K562 (cell line): ENCODE results near the gene TMEM151A. TPM values are rescaled to one million over a fixed set of nuclear protein-coding genes. Genes with fewer than 3 reads are reported as not detected.

Source experiments
- HDGF ChIP-seq: fragments of 450-650 bp; IDR thresholded peaks from 2 replicates; pipeline ENCODE4 v1.6.1; 2016
- LARP7 ChIP-seq: fragments of 450-650 bp; IDR thresholded peaks from 2 replicates; pipeline ENCODE4 v1.6.1; 2016
- MTA1 ChIP-seq: fragments of 450-650 bp; IDR thresholded peaks from 2 replicates; pipeline ENCODE4 v1.6.1; 2017; ENCODE audit warnings: borderline replicate concordance
- RBM14 ChIP-seq: fragments of 200-400 bp; formaldehyde crosslinking; IDR thresholded peaks from 2 replicates; pipeline ENCODE4 v1.6.1; 2018; ENCODE audit warnings: low read depth, mild to moderate bottlenecking, low read length, moderate library complexity, borderline replicate concordance; ENCODE audit not compliant: insufficient read depth
- ZNF224 ChIP-seq: sonication (generic); formaldehyde crosslinking; IDR thresholded peaks from 2 replicates; pipeline ENCODE4 v1.8.0; 2022; ENCODE audit warnings: mild to moderate bottlenecking, missing genetic modification reagents
- polyA plus RNA-seq, 8 experiments: library from polyadenylated mRNA; depleted of rRNA in 4 of 8; stranded (reverse) in 5 of 8; unstranded in 3 of 8; fragments of >200 nt; fragmentation: Nextera tagmentation in 2 of 8; fragmentation: Illumina TruSeq in 1 of 8; extraction: Ambion mirVana in 2 of 8; extraction: Trizol in 1 of 8; gene quantifications; 2 replicates each; pipeline versions ENCODE4 v1.2.1 to v1.2.3, GENCODE V29; 2011 to 2014; ENCODE audit warnings: inconsistent platforms in 1 of 8, missing spikeins in 1 of 8
- total RNA-seq, 7 experiments: library from RNA; depleted of rRNA in 6 of 7; stranded (reverse); fragments of >200 nt in 6 of 7; fragmentation: Illumina TruSeq in 2 of 7; extraction: Trizol in 2 of 7; gene quantifications; 2 replicates each; pipeline versions ENCODE4 v1.2.1 to v1.2.3, GENCODE V29; 2011 to 2021; ENCODE audit warnings: low replicate concordance in 1 of 7
- TF ChIP-seq, protein P1 (sequence below): fragments of 250-450 bp; sonication (Bioruptor Pico); IDR thresholded peaks from 2 replicates; pipeline ENCODE4 v1.8.0; 2022; ENCODE audit warnings: inconsistent platforms, mild to moderate bottlenecking, moderate library complexity, borderline replicate concordance
- TF ChIP-seq, protein P2 (sequence below): sonication (generic); formaldehyde crosslinking; IDR thresholded peaks from 2 replicates; pipeline ENCODE4 v1.8.0; 2023; ENCODE audit warnings: missing genetic modification reagents, mild to moderate bottlenecking, borderline replicate concordance
- TF ChIP-seq, protein P3 (sequence below): fragments of 250-450 bp; sonication (Bioruptor Pico); IDR thresholded peaks from 2 replicates; pipeline ENCODE4 v1.8.0; 2021; ENCODE audit warnings: moderate library complexity, mild to moderate bottlenecking, inconsistent platforms
- TF ChIP-seq, protein P4 (sequence below): fragments of 250-450 bp; sonication (Bioruptor Pico); IDR thresholded peaks from 2 replicates; pipeline ENCODE4 v1.9.0; 2021; ENCODE audit warnings: mild to moderate bottlenecking, inconsistent platforms
- TF ChIP-seq, protein P5 (sequence below): sonication (generic); formaldehyde crosslinking; IDR thresholded peaks from 2 replicates; pipeline ENCODE4 v1.8.0; 2022; ENCODE audit warnings: mild to moderate bottlenecking, missing genetic modification reagents

The TMEM151A gene
- total and polyA plus RNA-seq, 9 of the 15 experiments (the other 6 are each of a cell fraction or from before 2014, with no cell fraction given), result not detected

DNA sequence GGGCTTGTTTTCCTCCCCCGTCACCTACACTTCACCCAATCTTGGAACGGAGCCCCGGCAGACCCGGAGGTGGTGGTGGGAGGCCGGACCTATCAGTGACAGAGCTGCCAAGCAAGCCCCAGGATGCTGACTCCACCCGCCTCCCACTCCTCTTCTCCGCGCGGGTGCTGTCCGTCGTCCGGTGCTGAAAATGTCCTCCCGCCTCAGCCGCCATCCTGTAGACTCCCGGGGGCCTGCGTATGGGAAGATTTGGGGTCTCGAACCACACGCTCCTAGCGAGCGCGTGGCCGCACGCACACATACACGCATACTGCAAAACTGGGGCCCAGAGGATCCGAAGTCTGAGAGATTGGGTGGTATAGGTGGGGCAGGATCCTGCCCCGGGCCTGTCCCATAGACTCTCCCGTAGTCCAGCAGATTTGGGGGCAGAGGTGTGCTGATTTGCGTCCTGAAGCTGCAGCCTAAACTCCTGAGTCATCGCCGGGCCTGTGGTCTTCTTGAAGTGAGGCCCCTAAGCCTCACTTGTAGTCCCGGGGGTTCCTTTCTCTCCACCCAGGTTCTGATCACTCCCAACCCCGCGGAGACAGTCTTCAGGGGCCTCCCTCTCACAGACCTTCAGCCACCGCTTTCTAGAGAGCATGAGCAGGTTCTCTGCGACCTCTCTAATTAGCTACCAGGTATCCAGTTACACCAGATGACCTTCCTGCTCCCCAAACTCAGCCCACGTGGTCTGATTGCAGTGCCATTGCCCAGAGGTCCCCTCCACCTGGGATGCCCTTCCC lies 2.0 kb upstream of the TMEM151A start (continued):
- TF ChIP-seq, protein P1, sequence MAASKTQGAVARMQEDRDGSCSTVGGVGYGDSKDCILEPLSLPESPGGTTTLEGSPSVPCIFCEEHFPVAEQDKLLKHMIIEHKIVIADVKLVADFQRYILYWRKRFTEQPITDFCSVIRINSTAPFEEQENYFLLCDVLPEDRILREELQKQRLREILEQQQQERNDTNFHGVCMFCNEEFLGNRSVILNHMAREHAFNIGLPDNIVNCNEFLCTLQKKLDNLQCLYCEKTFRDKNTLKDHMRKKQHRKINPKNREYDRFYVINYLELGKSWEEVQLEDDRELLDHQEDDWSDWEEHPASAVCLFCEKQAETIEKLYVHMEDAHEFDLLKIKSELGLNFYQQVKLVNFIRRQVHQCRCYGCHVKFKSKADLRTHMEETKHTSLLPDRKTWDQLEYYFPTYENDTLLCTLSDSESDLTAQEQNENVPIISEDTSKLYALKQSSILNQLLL, result no peak
- TF ChIP-seq, protein P2, sequence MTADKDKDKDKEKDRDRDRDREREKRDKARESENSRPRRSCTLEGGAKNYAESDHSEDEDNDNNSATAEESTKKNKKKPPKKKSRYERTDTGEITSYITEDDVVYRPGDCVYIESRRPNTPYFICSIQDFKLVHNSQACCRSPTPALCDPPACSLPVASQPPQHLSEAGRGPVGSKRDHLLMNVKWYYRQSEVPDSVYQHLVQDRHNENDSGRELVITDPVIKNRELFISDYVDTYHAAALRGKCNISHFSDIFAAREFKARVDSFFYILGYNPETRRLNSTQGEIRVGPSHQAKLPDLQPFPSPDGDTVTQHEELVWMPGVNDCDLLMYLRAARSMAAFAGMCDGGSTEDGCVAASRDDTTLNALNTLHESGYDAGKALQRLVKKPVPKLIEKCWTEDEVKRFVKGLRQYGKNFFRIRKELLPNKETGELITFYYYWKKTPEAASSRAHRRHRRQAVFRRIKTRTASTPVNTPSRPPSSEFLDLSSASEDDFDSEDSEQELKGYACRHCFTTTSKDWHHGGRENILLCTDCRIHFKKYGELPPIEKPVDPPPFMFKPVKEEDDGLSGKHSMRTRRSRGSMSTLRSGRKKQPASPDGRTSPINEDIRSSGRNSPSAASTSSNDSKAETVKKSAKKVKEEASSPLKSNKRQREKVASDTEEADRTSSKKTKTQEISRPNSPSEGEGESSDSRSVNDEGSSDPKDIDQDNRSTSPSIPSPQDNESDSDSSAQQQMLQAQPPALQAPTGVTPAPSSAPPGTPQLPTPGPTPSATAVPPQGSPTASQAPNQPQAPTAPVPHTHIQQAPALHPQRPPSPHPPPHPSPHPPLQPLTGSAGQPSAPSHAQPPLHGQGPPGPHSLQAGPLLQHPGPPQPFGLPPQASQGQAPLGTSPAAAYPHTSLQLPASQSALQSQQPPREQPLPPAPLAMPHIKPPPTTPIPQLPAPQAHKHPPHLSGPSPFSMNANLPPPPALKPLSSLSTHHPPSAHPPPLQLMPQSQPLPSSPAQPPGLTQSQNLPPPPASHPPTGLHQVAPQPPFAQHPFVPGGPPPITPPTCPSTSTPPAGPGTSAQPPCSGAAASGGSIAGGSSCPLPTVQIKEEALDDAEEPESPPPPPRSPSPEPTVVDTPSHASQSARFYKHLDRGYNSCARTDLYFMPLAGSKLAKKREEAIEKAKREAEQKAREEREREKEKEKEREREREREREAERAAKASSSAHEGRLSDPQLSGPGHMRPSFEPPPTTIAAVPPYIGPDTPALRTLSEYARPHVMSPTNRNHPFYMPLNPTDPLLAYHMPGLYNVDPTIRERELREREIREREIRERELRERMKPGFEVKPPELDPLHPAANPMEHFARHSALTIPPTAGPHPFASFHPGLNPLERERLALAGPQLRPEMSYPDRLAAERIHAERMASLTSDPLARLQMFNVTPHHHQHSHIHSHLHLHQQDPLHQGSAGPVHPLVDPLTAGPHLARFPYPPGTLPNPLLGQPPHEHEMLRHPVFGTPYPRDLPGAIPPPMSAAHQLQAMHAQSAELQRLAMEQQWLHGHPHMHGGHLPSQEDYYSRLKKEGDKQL (CRISPR knock-in tag), result 0 out of 2 replicates have a peak, but pooled peaks have one; percentile 78
- TF ChIP-seq MTA1 (no peak), RBM14 (no peak), ZNF224 (peak; percentile 89; the same call in 1 of the 2 replicates), LARP7 (no peak), HDGF (no peak)
- TF ChIP-seq, protein P3, sequence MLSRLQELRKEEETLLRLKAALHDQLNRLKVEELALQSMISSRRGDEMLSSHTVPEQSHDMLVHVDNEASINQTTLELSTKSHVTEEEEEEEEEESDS (CRISPR knock-in tag), result no peak
- TF ChIP-seq, protein P4, sequence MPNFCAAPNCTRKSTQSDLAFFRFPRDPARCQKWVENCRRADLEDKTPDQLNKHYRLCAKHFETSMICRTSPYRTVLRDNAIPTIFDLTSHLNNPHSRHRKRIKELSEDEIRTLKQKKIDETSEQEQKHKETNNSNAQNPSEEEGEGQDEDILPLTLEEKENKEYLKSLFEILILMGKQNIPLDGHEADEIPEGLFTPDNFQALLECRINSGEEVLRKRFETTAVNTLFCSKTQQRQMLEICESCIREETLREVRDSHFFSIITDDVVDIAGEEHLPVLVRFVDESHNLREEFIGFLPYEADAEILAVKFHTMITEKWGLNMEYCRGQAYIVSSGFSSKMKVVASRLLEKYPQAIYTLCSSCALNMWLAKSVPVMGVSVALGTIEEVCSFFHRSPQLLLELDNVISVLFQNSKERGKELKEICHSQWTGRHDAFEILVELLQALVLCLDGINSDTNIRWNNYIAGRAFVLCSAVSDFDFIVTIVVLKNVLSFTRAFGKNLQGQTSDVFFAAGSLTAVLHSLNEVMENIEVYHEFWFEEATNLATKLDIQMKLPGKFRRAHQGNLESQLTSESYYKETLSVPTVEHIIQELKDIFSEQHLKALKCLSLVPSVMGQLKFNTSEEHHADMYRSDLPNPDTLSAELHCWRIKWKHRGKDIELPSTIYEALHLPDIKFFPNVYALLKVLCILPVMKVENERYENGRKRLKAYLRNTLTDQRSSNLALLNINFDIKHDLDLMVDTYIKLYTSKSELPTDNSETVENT (CRISPR knock-in tag), result no peak
- TF ChIP-seq, protein P5, sequence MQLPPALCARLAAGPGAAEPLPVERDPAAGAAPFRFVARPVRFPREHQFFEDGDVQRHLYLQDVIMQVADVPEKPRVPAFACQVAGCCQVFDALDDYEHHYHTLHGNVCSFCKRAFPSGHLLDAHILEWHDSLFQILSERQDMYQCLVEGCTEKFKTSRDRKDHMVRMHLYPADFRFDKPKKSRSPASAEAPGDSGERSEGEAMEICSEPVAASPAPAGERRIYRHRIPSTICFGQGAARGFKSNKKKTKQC, result peak; percentile 99
